K562 (cell line): Measurements from ENCODE around the gene TDRD9. TPM values are rescaled to one million over a fixed set of nuclear protein-coding genes. Genes with fewer than 3 reads are reported as not detected.
A peak's percentile ranks its signal among the peaks of the same experiment; 100 is the strongest.

Source experiments
- ATAC-seq: fragments of 200-7000 bp; cut with Tn5 transposase; 3 replicates; pipeline ENCODE4 v1.9.1; 2020; ENCODE audit warnings: moderate library complexity
- BruUV-seq: library from RNA; stranded (reverse); fragments of 400-500 nt; replicated peaks from 2 replicates; lab custom pipeline; 2021; lab: Mats Ljungman, UMichigan
- CTCF ChIA-PET: fragments of 300-600 bp; formaldehyde crosslinking; extraction: SDS; loops from one replicate; lab custom pipeline; 2021; ENCODE audit warnings: low intra/inter-chr PET ratio; lab: Yijun Ruan, JAX
- POLR2A ChIA-PET: fragments of 300-600, 350-650 bp; sonication (Branson Sonifier 250); formaldehyde crosslinking; extraction: SDS; loops from one replicate; lab custom pipeline; 2021; ENCODE audit warnings: antibody characterized with exemption, inconsistent platforms; lab: Yijun Ruan, JAX
- DNase-seq, 4 experiments: peaks; one replicate each; pipeline versions ENCODE4 v3.0.0 to v3.0.0-alpha.2; 2011 to 2018; ENCODE audit warnings: low spot score in 3 of 4, mixed read lengths in 3 of 4; ENCODE audit errors: extremely low read depth in 1 of 4
- FAIRE-seq: peaks from 2 replicates; lab custom pipeline; 2011; peaks lifted over from hg19 to GRCh38; lab: Jason Lieb, UNC
- H2AFZ ChIP-seq: 2 replicates; pipeline ENCODE4 v1.6.0; 2011; ENCODE audit warnings: low read depth, low read length, control low read depth, inconsistent platforms
- H3K27ac ChIP-seq: fragments of 200-600 bp; 3 replicates; pipeline ENCODE4 v1.8.0; 2011; ENCODE audit warnings: low read depth, mild to moderate bottlenecking, control low read depth, inconsistent platforms, low read length, moderate library complexity, mixed read lengths; ENCODE audit errors: extremely low read depth
- H3K27me3 ChIP-seq, 2 experiments: fragments of 300-600 bp in 1 of 2; 2 replicates in 1 of 2; 3 replicates in 1 of 2; pipeline versions ENCODE4 v1.6.0 to v1.8.0; 2011; ENCODE audit warnings: inconsistent platforms in 2 of 2, low read length in 2 of 2, mild to moderate bottlenecking in 1 of 2, mixed read lengths in 1 of 2, moderate library complexity in 1 of 2; ENCODE audit not compliant: control insufficient read depth in 2 of 2, insufficient read depth in 2 of 2
- H3K36me3 ChIP-seq: fragments of 300-600 bp; 3 replicates; pipeline ENCODE4 v1.8.0; 2011; ENCODE audit warnings: mild to moderate bottlenecking, low read length, inconsistent platforms; ENCODE audit not compliant: control insufficient read depth, insufficient read depth
- H3K4me1 ChIP-seq, 2 experiments: fragments of 200-600 bp in 1 of 2; replicated peaks in 1 of 2; 2 replicates in 1 of 2; 3 replicates in 1 of 2; pipeline versions ENCODE4 v1.5.1 to v1.8.0; 2011; ENCODE audit warnings: inconsistent platforms in 2 of 2, low read length in 2 of 2, mild to moderate bottlenecking in 1 of 2, mixed read lengths in 1 of 2, moderate library complexity in 1 of 2; ENCODE audit not compliant: control insufficient read depth in 2 of 2, insufficient read depth in 2 of 2
- H3K4me2 ChIP-seq: 2 replicates; pipeline ENCODE4 v1.6.1; 2011; ENCODE audit warnings: low read length, control low read depth, inconsistent platforms, mixed read lengths; ENCODE audit not compliant: insufficient read depth
- H3K4me3 ChIP-seq: fragments of 200-600 bp; sonication (generic), shearing (Covaris generic); 2 replicates; pipeline ENCODE4 v1.5.1; 2016; ENCODE audit warnings: control low read depth, inconsistent platforms
- H3K79me2 ChIP-seq: fragments of 200-600 bp; 3 replicates; pipeline ENCODE4 v1.8.0; 2011; ENCODE audit warnings: low read length, inconsistent platforms; ENCODE audit not compliant: control insufficient read depth, insufficient read depth
- H3K9ac ChIP-seq, 2 experiments: 2 replicates each; pipeline versions ENCODE4 v1.6.0 to v1.6.1; 2011; ENCODE audit warnings: low read depth in 2 of 2, low read length in 2 of 2, control low read depth in 1 of 2, inconsistent platforms in 1 of 2, mild to moderate bottlenecking in 1 of 2, mixed read lengths in 1 of 2; ENCODE audit not compliant: insufficient read depth in 1 of 2
- H3K9me1 ChIP-seq: one replicate; pipeline ENCODE4 v1.6.0; 2011; ENCODE audit warnings: inconsistent platforms, mild to moderate bottlenecking, low read length, moderate library complexity; ENCODE audit not compliant: control insufficient read depth, insufficient read depth
- H3K9me3 ChIP-seq: replicated peaks from 2 replicates; pipeline ENCODE4 v1.5.1; 2011; ENCODE audit warnings: low read depth, low read length, inconsistent platforms; ENCODE audit not compliant: control insufficient read depth, insufficient read depth
- H4K20me1 ChIP-seq: replicated peaks from 2 replicates; pipeline ENCODE4 v1.6.1; 2011; ENCODE audit warnings: low read length, inconsistent platforms, mixed read lengths; ENCODE audit not compliant: control insufficient read depth, insufficient read depth
- ARNT ChIP-seq, 2 experiments: fragments of 450-650 bp; IDR thresholded peaks; 2 replicates each; pipeline ENCODE4 v1.6.1; 2016; ENCODE audit warnings: mild to moderate bottlenecking in 1 of 2
- C11orf30 ChIP-seq: fragments of 450-650 bp; IDR thresholded peaks from 2 replicates; pipeline ENCODE4 v1.6.1; 2016; ENCODE audit warnings: low read depth, mild to moderate bottlenecking
- CBX1 ChIP-seq: sonication (generic); IDR thresholded peaks from 2 replicates; pipeline ENCODE4 v1.6.1; 2016; ENCODE audit warnings: antibody characterized with exemption, low read depth, mild to moderate bottlenecking
- E2F3 ChIP-seq: fragments of 250-450 bp; sonication (Bioruptor Pico); IDR thresholded peaks from 2 replicates; pipeline ENCODE4 v1.4.0; 2020; ENCODE audit warnings: mild to moderate bottlenecking
- E2F4 ChIP-seq: sonication (generic); formaldehyde crosslinking; IDR thresholded peaks from 2 replicates; pipeline ENCODE4 v1.8.0; 2022; ENCODE audit warnings: mild to moderate bottlenecking, low read depth, missing genetic modification reagents
- HOXB6 ChIP-seq: fragments of 250-450 bp; sonication (Bioruptor Pico); IDR thresholded peaks from 2 replicates; pipeline ENCODE4 v1.5.1; 2022; ENCODE audit warnings: mild to moderate bottlenecking, borderline replicate concordance
- MAFF ChIP-seq: IDR thresholded peaks from 2 replicates; pipeline ENCODE4 v1.6.1; 2012; ENCODE audit warnings: low read length, improper control_type of control experiment
- MAFG ChIP-seq: fragments of 450-650 bp; conservative IDR thresholded peaks from 2 replicates; pipeline ENCODE4 v1.6.1; 2016; ENCODE audit warnings: missing genetic modification characterization, missing compliant biosample characterization
- MAFK ChIP-seq: IDR thresholded peaks from 2 replicates; pipeline ENCODE4 v1.6.1; 2011; ENCODE audit warnings: low read length, improper control_type of control experiment
- NELFE ChIP-seq: IDR thresholded peaks from 2 replicates; pipeline ENCODE4 v1.6.1; 2011; ENCODE audit warnings: mild to moderate bottlenecking; ENCODE audit not compliant: insufficient read depth, insufficient read length
- POLR2AphosphoS2 ChIP-seq: IDR thresholded peaks from 2 replicates; pipeline ENCODE4 v1.6.1; 2012; ENCODE audit warnings: low read length, improper control_type of control experiment
- SNRNP70 ChIP-seq: fragments of 200-400 bp; formaldehyde crosslinking; optimal IDR thresholded peaks from 2 replicates; pipeline ENCODE3; 2017; ENCODE audit warnings: low read depth, low read length
- TCF7L2 ChIP-seq: fragments of 150-350 bp; IDR thresholded peaks from 2 replicates; pipeline ENCODE4 v1.6.1; 2016; ENCODE audit warnings: low read depth, mild to moderate bottlenecking, low read length, moderate library complexity
- ZNF316 ChIP-seq: fragments of 450-650 bp; IDR thresholded peaks from 2 replicates; pipeline ENCODE4 v1.6.1; 2016
- WGBS: fragments of 100-300 bp; shearing (Covaris generic); methylation state at CpG from one replicate; pipeline ENCODE4 v1.1.6; 2016; ENCODE audit warnings: low coverage, mixed read lengths; ENCODE audit not compliant: insufficient coverage; ENCODE audit errors: missing lambda C conversion rate; 5-methylcytosine and 5-hydroxymethylcytosine counted together
- in situ Hi-C: fragments of 300-500 bp; cut with MboI; formaldehyde crosslinking; loops from 4 replicates; pipeline ENCODE4 v1.15.0; 2018; ENCODE audit warnings: inconsistent platforms, mixed read lengths
- intact Hi-C: fragments of 100-400 bp; cut with micrococcal nuclease; formaldehyde crosslinking; loops from 2 replicates; pipeline ENCODE4 v1.14.2; 2022
- polyA plus RNA-seq, 8 experiments: library from polyadenylated mRNA; depleted of rRNA in 4 of 8; stranded (reverse) in 5 of 8; unstranded in 3 of 8; fragments of >200 nt; fragmentation: Nextera tagmentation in 2 of 8; fragmentation: Illumina TruSeq in 1 of 8; extraction: Ambion mirVana in 2 of 8; extraction: Trizol in 1 of 8; gene quantifications; 2 replicates each; pipeline versions ENCODE4 v1.2.1 to v1.2.3, GENCODE V29; 2011 to 2014; ENCODE audit warnings: inconsistent platforms in 1 of 8, missing spikeins in 1 of 8
- total RNA-seq, 7 experiments: library from RNA; depleted of rRNA in 6 of 7; stranded (reverse); fragments of >200 nt in 6 of 7; fragmentation: Illumina TruSeq in 2 of 7; extraction: Trizol in 2 of 7; gene quantifications; 2 replicates each; pipeline versions ENCODE4 v1.2.1 to v1.2.3, GENCODE V29; 2011 to 2021; ENCODE audit warnings: low replicate concordance in 1 of 7

Gene TDRD9
- total and polyA plus RNA-seq, 9 of the 15 experiments (the other 6 are each of a cell fraction or from before 2014, with no cell fraction given) = 0.04 to 0.14 (median 0.04) TPM; not detected in 5

- Histone ChIP-seq H2AFZ (no peak overlapping the region), H3K9ac (no peak overlapping the region), H3K79me2 (no peaks in the 10 kb centered on the region), H3K27me3 (peaks cover 0 to 10% of the 10 kb centered on the region in 2 experiments; a peak in 2 of 5 replicates), H3K9me1 (no peaks in the 10 kb centered on the region), H3K9me3 (no peaks in the 10 kb centered on the region), H3K27ac (no peak overlapping the region), H3K36me3 (no peaks in the 10 kb centered on the region), H3K4me3 (no peak overlapping the region), H3K4me1 (no peaks in the 10 kb centered on the region), H3K4me2 (no peak overlapping the region), H4K20me1 (no peaks in the 10 kb centered on the region)
- in situ Hi-C loops (no loop called here), intact Hi-C loops (no loop called here)
- no peak for DNase-seq
- 7% methylated on average over 3 of the region's 3 CpGs for WGBS
- CTCF ChIA-PET = no interaction called here
- TF ChIP-seq ZNF316 = peak; percentile 65
- peak; percentile 55; the same call in 1 of the 2 replicates for TF ChIP-seq C11orf30
- TF ChIP-seq SNRNP70 = no peak
- TF ChIP-seq NELFE = no peak
- TF ChIP-seq E2F4 (CRISPR knock-in tag) = no peak
- TF ChIP-seq E2F3 = no peak
- TF ChIP-seq CBX1 = no peak
- TF ChIP-seq HOXB6 = no peak
- TF ChIP-seq ARNT (IDR thresholded peaks at IDR 0.05) = no peak
- TF ChIP-seq MAFG (tag) = peak; percentile 43
- peak; percentile 56 for TF ChIP-seq MAFK
- TF ChIP-seq TCF7L2 = no peak
- TF ChIP-seq MAFF = peak; percentile 39
- TF ChIP-seq POLR2AphosphoS2 = no peak
- POLR2A ChIA-PET = interaction anchor here (1.1 kb wide), 1 partner anchor 9 kb away, joined by 6 read pairs; no protein-coding TSS in a partner anchor
- no peak for ATAC-seq
- no TSS peak for BruUV-seq
- FAIRE-seq = no peak
Measured at GRCh38 chr14:104025534-104025933, 97.3 kb downstream of the TDRD9 start.
